Stimulated activated naive CD8-positive, alpha-beta T cell treated with anti-CD3 and anti-CD28 coated beads, Interleukin-15, Interleukin-2, amounts not matched to agents 100 U/mL and 50 U/mL, for 24 hours (primary cell): ENCODE data around the gene PPM1J.
"Not testable (repeated sequence)": the region's sequence is repeated elsewhere in the genome, so short reads cannot be mapped to it uniquely, and the experiment has no call there.

Source experiments
- ATAC-seq: fragments of 150-1000 bp; cut with Tn5 transposase; one replicate; pipeline ENCODE4 v1.10.0; 2021
- DNase-seq: peaks from one replicate; pipeline ENCODE4 v3.0.0; 2021

PPM1J gene

GRCh38 chr1:112721294-112721693 is 6.2 kb upstream of the PPM1J start:
- not testable (repeated sequence) for DNase-seq, ATAC-seq

GRCh38 chr1:112720800-112721199 is 5.7 kb upstream of the PPM1J start:
- DNase-seq = no peak
- ATAC-seq = no peak

GRCh38 chr1:112719706-112720105 is 4.6 kb upstream of the PPM1J start:
- no peak for ATAC-seq
- DNase-seq = no peak

GRCh38 chr1:112718691-112719418 is 3.7 kb upstream of the PPM1J start:
- DNase-seq (peak; percentile 87), ATAC-seq (peak; percentile 33)

GRCh38 chr1:112717263-112717873 is 2.2 kb upstream of the PPM1J start:
- ATAC-seq = no peak
- no peak for DNase-seq

- DNase-seq = peak; percentile 88
- ATAC-seq = peak; percentile 53
These were observed 1.1 kb upstream of the PPM1J start for GRCh38 chr1:112716133-112716720.

- peak; percentile 39 for DNase-seq
- ATAC-seq = no peak
These were observed 544 bp downstream of the PPM1J start for GRCh38 chr1:112714313-112715263.

GRCh38 chr1:112713466-112714312 is 1.4 kb downstream of the PPM1J start:
- DNase-seq (no peak), ATAC-seq (no peak)

GRCh38 chr1:112712701-112713128 is 2.4 kb downstream of the PPM1J start:
- no peak for DNase-seq
- ATAC-seq = no peak

- no peak for DNase-seq
- no peak for ATAC-seq
These were observed 2.9 kb downstream of the PPM1J start for GRCh38 chr1:112712191-112712590.

- DNase-seq (no peak), ATAC-seq (no peak)
These were observed 3.5 kb downstream of the PPM1J start for GRCh38 chr1:112711670-112712069.

- DNase-seq (no peak), ATAC-seq (no peak)
These were observed 4.1 kb downstream of the PPM1J start for GRCh38 chr1:112711041-112711440.

- DNase-seq = no peak
- no peak for ATAC-seq
These were observed 4.5 kb downstream of the PPM1J start for GRCh38 chr1:112710586-112710985.

- DNase-seq (no peak), ATAC-seq (no peak)
These were observed 5.0 kb downstream of the PPM1J start for GRCh38 chr1:112710159-112710558.

- ATAC-seq (no peak), DNase-seq (no peak)
These were observed 6.6 kb downstream of the PPM1J start for GRCh38 chr1:112708489-112708888.

- ATAC-seq (no peak), DNase-seq (no peak)
These were observed 7.1 kb downstream of the PPM1J start for GRCh38 chr1:112708002-112708448.

- peak; percentile 83 for DNase-seq
- peak; percentile 64 for ATAC-seq
These were observed 7.7 kb downstream of the PPM1J start for GRCh38 chr1:112707221-112708001.

GRCh38 chr1:112706505-112707220 is 8.5 kb downstream of the PPM1J start, which contains the start of gene RHOC:
Gene RHOC (minus strand): TSS chr1:112707127. CDS start chr1:112703799, 3,328 bp downstream.
- DNase-seq = peak; percentile 62
- peak; percentile 56 for ATAC-seq

GRCh38 chr1:112704934-112705627 is 10.1 kb downstream of the PPM1J start:
- DNase-seq = peak; percentile 61
- ATAC-seq = peak; percentile 44
